Astrocyte (in vitro differentiated cells and primary cell): ENCODE data around the gene SPATA16.

ENCODE experiments used
- CTCF ChIP-seq: IDR thresholded peaks from 2 replicates; pipeline ENCODE4 v1.5.1; 2011; ENCODE audit warnings: low read depth, mild to moderate bottlenecking, inconsistent platforms, low read length, moderate library complexity; ENCODE audit not compliant: insufficient read depth
- EZH2 ChIP-seq: IDR thresholded peaks from 2 replicates; pipeline ENCODE4 v1.6.1; 2012; ENCODE audit warnings: mild to moderate bottlenecking, low read length, inconsistent platforms; ENCODE audit not compliant: insufficient read depth

- TF ChIP-seq CTCF (no peak), EZH2 (no peak)
These were observed 151.7 kb downstream of the SPATA16 start for GRCh38 chr3:172989373-172989772.
